Prostate gland (tissue), 2 donors: Measurements from ENCODE around the gene ZBED1. TPM values are rescaled to one million over a fixed set of nuclear protein-coding genes. Genes with fewer than 3 reads are reported as not detected.

Experiments
- DNase-seq: peaks from one replicate; pipeline ENCODE4 v3.0.0-alpha.2; 2019; ENCODE audit warnings: low spot score
- H3K27ac ChIP-seq, 2 donors: fragments of 200-600 bp; sonication (generic); 2 replicates each; pipeline ENCODE4 v1.5.1; 2017 to 2019
- H3K27me3 ChIP-seq: fragments of 200-600 bp; sonication (generic); replicated peaks from 2 replicates; pipeline ENCODE4 v1.5.1; 2019; ENCODE audit not compliant: insufficient read depth
- H3K36me3 ChIP-seq, 2 donors: fragments of 200-600 bp; sonication (generic); 1 replicate in 1 of 2; 2 replicates in 1 of 2; pipeline versions ENCODE4 v1.5.1 to v1.8.1; 2017 to 2019
- H3K4me1 ChIP-seq: fragments of 200-600 bp; sonication (generic); replicated peaks from 2 replicates; pipeline ENCODE4 v1.5.1; 2019
- H3K4me3 ChIP-seq, 2 donors: fragments of 200-600 bp; sonication (generic); 2 replicates each; pipeline ENCODE4 v1.5.1; 2017 to 2019
- H3K9me3 ChIP-seq: fragments of 200-600 bp; sonication (generic); 2 replicates; pipeline ENCODE4 v1.5.1; 2017
- CTCF ChIP-seq, 4 experiments: fragments of 200-600 bp in 2 of 4; fragments of 450-650 bp in 2 of 4; sonication (generic) in 2 of 4; IDR thresholded peaks; 1 replicate in 3 of 4; 2 replicates in 1 of 4; pipeline ENCODE4 v1.5.1; 2016 to 2019; ENCODE audit warnings: antibody characterized with exemption in 4 of 4, mild to moderate bottlenecking in 2 of 4, moderate library complexity in 2 of 4
- POLR2A ChIP-seq: fragments of 450-650 bp; IDR thresholded peaks from one replicate; pipeline ENCODE4 v1.6.1; 2016; ENCODE audit warnings: antibody characterized with exemption, mild to moderate bottlenecking
- POLR2AphosphoS5 ChIP-seq: sonication (generic); formaldehyde crosslinking; IDR thresholded peaks from one replicate; pipeline ENCODE4 v1.6.1; 2017; ENCODE audit warnings: antibody characterized with exemption
- WGBS: methylation state at CpG from one replicate; pipeline ENCODE4 v1.1.5; 2018; 5-methylcytosine and 5-hydroxymethylcytosine counted together
- intact Hi-C: fragments of 100-400 bp; cut with DNase I; formaldehyde crosslinking; loops from one replicate; pipeline ENCODE4 v1.14.2; 2022
- total RNA-seq, 2 donors: library from RNA; depleted of rRNA; stranded (reverse); fragments of >200 nt; gene quantifications; one replicate each; pipeline ENCODE4 v1.1.0, GENCODE V29; 2016

The ZBED1 gene
- total RNA-seq, 2 donors from 2014 or later: 52.6 to 92.1 TPM

DNA sequence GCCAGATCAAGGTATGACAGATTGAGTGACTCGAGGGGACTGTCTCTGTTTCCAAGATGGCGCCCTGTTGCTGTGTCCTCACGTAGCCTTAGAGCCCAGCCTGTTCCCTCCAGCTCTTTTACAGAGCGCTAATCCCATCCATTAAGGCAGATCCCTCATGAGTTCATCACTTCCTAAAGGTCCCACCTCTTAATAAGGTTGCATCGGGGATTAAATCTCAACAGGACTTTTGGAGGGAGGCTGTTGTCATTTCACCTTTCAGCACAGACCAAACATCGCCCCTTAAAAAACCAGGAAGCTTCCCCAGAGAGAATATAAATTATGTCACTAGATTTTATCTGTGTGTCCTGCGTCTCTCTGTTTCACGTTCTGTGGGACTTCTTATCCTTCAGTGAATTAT lies 32.6 kb upstream of the ZBED1 start:
- WGBS: 24% methylated on average over 8 of the region's 8 CpGs
- Histone ChIP-seq H3K9me3 (no peaks in the 10 kb centered on the region), H3K36me3 (no peaks in the 10 kb centered on the region), H3K27me3 (no peaks in the 10 kb centered on the region), H3K4me1 (no peaks in the 10 kb centered on the region), H3K4me3 (no peak overlapping the region), H3K27ac (no peak overlapping the region)
- no peak for DNase-seq
- intact Hi-C loops: no loop called here
- TF ChIP-seq POLR2A (no peak), POLR2AphosphoS5 (no peak), CTCF (IDR thresholded peaks at IDR 0.05) (no peak)

- H3K9me3 ChIP-seq: no peaks in the 10 kb centered on the region
- no peak for DNase-seq
- H3K27me3 ChIP-seq: no peaks in the 10 kb centered on the region
- no peaks in the 10 kb centered on the region for H3K36me3 ChIP-seq
- H3K27ac ChIP-seq: no peak overlapping the region
- intact Hi-C loops: no loop called here
- no peaks in the 10 kb centered on the region for H3K4me1 ChIP-seq
- no peak for TF ChIP-seq POLR2A
- TF ChIP-seq CTCF (IDR thresholded peaks at IDR 0.05): no peak
- no peak for TF ChIP-seq POLR2AphosphoS5
- no peak overlapping the region for H3K4me3 ChIP-seq
- WGBS: 86% methylated on average over 10 of the region's 10 CpGs
These were observed 25.6 kb upstream of the ZBED1 start for GRCh38 chrX:2526390-2526789.

DNA sequence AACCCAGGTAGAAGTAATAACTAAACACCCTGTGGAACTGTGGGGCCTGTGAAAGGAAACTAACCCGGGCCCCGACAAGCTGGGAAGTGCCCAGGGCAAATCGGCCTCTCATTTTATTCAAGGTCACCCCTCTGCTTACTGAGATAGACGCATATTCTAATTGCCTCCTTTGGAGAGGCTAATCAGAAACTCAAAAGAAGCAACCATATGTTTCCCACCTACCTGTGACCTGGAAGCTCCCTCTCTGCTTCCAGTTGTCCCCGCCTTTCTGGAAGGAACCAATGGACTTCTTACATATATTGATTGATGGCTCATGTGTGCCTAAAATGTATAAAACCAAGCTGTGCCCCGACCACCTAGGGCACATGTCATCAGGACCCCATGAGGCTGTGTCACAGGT lies 23.1 kb upstream of the ZBED1 start:
- no peak overlapping the region for H3K27ac ChIP-seq
- intact Hi-C loops: no loop called here
- no peaks in the 10 kb centered on the region for H3K27me3 ChIP-seq
- H3K36me3 ChIP-seq: no peaks in the 10 kb centered on the region
- H3K4me3 ChIP-seq: no peak overlapping the region
- no peak for DNase-seq
- no peaks in the 10 kb centered on the region for H3K9me3 ChIP-seq
- 69% methylated on average over 6 of the region's 6 CpGs for WGBS
- H3K4me1 ChIP-seq: no peaks in the 10 kb centered on the region
- no peak for TF ChIP-seq CTCF (IDR thresholded peaks at IDR 0.05)
- no peak for TF ChIP-seq POLR2AphosphoS5
- no peak for TF ChIP-seq POLR2A

DNA sequence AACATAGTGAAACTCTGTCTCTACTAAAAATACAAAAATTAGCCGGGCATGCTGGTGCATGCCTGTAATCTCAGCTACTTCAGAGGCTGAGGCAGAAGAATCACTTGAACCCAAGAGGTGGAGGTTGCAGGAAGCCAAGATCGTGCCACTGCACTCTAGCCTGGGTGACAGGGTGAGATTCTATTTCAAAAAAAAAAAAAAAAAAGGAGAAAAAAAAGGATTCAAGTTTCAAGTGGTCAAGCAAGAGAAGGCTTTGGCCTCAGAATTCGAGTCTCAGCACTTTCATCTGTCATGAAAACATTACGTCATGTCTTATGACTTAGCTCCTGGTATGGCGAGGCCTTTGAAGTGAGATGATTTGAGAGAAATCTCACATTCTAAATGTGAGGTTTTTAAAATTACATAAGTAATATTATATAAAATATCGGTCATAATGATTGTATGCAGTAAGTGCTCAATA lies 21.2 kb upstream of the ZBED1 start:
- Histone ChIP-seq H3K4me1 (no peaks in the 10 kb centered on the region), H3K4me3 (no peak overlapping the region), H3K9me3 (no peaks in the 10 kb centered on the region), H3K27ac (no peak overlapping the region), H3K27me3 (no peaks in the 10 kb centered on the region), H3K36me3 (no peaks in the 10 kb centered on the region)
- WGBS: 88% methylated on average over 6 of the region's 6 CpGs
- intact Hi-C loops: no loop called here
- no peak for TF ChIP-seq POLR2A
- no peak for TF ChIP-seq POLR2AphosphoS5
- no peak for TF ChIP-seq CTCF (IDR thresholded peaks at IDR 0.05)
- DNase-seq: no peak

GRCh38 chrX:2521092-2521926 lies 20.5 kb upstream of the ZBED1 start:
- Histone ChIP-seq H3K27me3 (no peaks in the 10 kb centered on the region), H3K9me3 (no peaks in the 10 kb centered on the region), H3K36me3 (no peaks in the 10 kb centered on the region), H3K4me1 (no peaks in the 10 kb centered on the region), H3K27ac (no peak overlapping the region), H3K4me3 (no peak overlapping the region)
- TF ChIP-seq CTCF (IDR thresholded peaks at IDR 0.05): no peak
- TF ChIP-seq POLR2A: no peak
- TF ChIP-seq POLR2AphosphoS5: no peak
- whole genome bisulfite sequencing: 48% methylated on average over 15 of the region's 15 CpGs
- DNase-seq: no peak
- intact Hi-C loops: no loop called here
